HK-2 (cell line): ENCODE results near the gene GPC3.
"Not testable (repeated sequence)": the region's sequence is repeated elsewhere in the genome, so short reads cannot be mapped to it uniquely, and the experiment has no call there.

Experiments
- DNase-seq: peaks from one replicate; pipeline ENCODE4 v3.0.0-alpha.2; 2018; ENCODE audit not compliant: unreplicated experiment

GPC3 gene

GRCh38 chrX:133646719-133647116, 338.7 kb downstream of the GPC3 start:
- no peak for DNase-seq

DNA sequence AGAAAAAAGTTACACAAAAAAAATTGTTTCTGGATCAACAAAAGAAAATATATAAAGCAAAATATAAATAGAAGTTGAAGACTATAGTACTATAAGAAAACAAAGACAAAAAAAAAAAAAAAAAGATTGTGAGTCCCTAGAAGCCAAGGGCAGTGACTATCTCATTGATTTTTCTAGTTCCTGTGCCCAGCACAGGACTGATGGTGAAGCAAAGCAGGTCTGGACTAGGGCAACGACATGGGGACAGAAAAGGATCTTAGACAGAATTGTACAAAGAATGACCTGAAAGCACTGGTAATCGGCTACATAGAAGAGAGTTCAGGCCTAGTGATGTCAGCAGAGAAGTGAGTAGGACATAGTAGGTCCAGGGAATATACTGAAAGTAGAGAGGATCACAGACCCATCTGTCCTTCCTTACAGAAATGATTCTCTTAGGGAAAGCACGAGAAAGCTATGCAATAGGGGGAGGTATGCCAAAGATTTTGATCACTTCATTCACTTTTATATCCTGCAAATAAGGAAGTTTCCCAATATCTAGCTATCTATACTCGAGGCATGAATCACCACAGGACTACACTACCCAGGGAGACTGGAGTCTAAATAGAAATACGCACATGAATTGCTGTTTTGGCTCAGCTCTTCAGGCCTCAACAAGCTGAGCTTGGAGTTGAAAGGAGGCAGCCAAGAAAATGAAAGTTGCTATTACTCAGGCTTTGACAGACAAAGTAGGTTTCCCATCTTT, 339.2 kb downstream of the GPC3 start:
- no peak for DNase-seq

DNA sequence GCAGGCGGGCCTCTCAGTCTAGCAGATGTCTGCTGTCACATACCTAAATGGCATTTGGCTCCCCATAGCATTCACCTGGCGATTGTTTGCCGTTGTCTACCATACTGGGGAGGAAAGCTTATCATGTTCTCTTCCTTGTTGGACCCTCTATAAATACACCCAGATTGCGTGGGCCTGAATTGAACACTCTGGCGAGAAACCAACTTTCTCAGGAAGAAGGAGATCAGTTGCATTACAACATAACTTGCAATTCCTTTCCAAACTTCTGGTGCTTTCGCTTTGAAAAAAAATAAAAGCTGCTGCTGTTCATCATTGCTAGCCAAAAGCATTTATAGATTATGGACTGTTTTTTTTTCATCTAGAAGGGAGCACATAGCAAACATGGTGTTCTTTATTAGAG, 340.1 kb downstream of the GPC3 start:
- DNase-seq, result no peak

GRCh38 chrX:133640161-133641015, 345.0 kb downstream of the GPC3 start:
- DNase-seq, result no peak

GRCh38 chrX:133639726-133640125, 345.7 kb downstream of the GPC3 start:
- no peak for DNase-seq

- peak; percentile 20 for DNase-seq
Measured at GRCh38 chrX:133638285-133638684, 347.1 kb downstream of the GPC3 start.

GRCh38 chrX:133637765-133638164, 347.6 kb downstream of the GPC3 start:
- no peak for DNase-seq

DNA sequence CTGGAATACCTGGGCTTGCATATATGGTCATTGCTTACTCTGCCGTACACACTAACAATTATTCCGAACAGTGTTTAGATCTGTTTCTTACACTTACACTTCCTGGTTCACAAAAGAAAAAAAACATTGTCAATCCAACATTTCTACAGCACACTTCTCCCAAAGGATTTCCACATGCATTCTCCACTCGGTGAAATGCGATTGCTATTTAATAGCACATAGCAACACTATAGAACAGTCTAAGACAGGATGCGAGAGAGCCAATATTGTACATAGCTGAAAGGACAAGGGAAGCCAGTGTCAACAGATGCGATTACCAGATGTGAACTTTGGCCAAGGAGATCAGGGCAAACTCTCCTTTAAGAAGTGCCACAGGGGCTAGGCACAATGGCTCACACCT, 349.4 kb downstream of the GPC3 start:
- DNase-seq, result no peak

DNA sequence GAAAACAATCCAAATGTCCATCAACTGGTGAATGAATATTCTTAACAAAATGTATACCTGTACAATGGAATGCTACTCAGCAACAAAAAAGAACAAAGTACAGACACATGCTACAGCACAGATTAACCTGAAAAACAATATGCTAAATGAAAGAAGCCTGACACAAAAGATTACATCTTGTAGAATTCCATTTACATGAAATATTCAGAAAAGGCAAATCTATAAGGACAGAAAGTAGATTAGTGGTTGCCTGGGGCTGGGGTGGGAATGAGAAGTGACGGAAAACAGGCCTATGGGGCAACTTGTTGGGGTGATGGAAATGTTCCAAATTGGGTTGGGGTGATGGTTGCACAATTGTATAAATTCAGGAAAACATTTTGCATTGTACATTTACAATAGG, 351.0 kb downstream of the GPC3 start:
- no peak for DNase-seq

DNA sequence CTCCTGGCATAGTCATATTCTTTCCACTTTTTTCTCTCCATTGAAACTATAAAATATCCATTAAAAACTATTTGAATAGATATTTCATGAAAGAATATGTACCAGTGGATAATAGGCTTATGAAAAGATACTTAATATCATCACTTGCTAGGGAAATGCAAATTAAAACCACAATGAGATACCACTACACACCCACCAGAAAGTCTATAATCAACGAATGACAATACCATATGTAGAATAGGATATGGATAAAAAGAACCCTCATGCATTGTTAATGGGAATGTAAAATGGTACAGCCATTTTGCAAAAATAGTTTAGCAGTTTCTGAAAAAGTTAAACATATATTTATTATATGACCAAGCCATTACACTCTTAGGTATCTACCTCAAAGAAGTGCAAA, 351.4 kb downstream of the GPC3 start:
- DNase-seq, result no peak

- no peak for DNase-seq
Measured at GRCh38 chrX:133633162-133633561, 352.2 kb downstream of the GPC3 start.

GRCh38 chrX:133630362-133630761, 355.0 kb downstream of the GPC3 start:
- no peak for DNase-seq

DNA sequence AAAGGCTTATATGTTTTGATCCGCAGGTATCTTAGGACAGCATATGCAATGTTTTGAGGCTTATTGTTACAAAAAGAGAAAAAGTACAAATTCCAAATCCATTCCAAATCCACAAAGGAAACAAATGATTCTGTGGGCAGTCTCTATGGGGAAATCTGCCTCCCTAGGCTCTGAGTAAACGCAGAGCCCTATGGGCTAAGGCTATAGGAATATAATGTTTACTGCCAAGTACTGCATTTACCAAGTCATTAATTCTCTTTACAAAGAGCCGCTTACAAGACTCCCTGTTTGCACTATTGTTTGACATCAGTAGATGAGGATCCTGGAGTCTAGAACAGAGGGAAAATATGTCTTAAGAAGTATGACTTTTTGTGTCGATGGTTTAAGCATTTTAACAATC, 357.7 kb downstream of the GPC3 start:
- no peak for DNase-seq

DNA sequence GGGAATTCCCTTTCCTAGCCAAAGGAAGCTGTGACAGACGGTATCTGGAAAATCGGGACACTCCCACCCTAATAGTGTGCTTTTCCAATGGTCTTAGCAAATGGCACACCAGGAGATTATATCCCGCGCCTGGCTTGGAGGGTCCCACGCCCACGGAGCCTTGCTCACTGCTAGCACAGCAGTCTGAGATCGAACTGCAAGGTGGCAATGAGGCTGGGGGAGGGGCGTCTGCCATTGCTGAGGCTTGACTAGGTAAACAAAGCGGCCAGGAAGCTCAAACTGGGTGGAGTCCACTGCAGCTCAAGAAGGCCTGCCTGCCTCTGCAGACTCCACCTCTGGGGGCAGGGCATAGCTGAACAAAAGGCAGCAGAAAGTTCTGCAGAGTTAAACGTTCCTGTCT, 364.0 kb downstream of the GPC3 start:
- DNase-seq, result not testable (repeated sequence)

GRCh38 chrX:133611676-133612075, 373.7 kb downstream of the GPC3 start:
- no peak for DNase-seq

GRCh38 chrX:133610056-133610455, 375.3 kb downstream of the GPC3 start:
- DNase-seq, result no peak

DNA sequence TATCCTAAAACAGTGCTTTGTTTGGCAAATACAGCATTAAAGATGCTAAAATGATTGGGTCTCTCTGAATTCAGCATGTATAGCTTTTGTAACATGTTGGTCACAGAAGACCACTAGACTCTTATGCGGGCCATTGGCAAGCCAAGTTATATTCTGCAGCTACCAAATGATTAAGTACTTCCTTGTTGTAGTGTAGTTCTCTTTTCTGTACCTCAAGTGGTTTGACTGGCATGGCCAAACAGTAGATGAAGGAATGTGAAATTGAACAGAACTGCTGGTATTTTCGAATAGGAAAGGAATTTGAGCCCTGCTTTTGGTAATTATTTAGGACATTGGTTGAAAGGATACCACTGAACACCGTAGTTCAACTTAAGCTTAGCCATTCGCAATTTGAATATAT, 376.2 kb downstream of the GPC3 start:
- DNase-seq, result no peak

DNA sequence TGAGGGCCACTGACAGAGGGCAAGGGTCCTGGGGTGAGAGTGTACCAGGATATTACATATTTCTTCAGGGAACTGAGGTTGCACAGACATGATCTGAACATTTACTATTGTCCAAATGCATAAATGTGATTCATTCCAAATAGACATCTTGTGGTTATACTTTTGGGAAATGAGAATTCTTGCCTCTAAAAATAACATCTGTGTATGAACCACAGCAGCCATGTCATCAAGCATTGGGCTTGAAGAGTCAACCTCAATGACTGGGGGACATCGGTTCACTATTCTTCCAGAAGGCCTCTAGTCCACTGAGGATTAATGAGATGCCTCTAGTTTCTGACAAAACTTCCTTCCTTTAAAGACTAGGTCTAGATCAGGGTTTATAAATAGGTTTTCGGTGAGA, 377.0 kb downstream of the GPC3 start:
- DNase-seq, result no peak

DNA sequence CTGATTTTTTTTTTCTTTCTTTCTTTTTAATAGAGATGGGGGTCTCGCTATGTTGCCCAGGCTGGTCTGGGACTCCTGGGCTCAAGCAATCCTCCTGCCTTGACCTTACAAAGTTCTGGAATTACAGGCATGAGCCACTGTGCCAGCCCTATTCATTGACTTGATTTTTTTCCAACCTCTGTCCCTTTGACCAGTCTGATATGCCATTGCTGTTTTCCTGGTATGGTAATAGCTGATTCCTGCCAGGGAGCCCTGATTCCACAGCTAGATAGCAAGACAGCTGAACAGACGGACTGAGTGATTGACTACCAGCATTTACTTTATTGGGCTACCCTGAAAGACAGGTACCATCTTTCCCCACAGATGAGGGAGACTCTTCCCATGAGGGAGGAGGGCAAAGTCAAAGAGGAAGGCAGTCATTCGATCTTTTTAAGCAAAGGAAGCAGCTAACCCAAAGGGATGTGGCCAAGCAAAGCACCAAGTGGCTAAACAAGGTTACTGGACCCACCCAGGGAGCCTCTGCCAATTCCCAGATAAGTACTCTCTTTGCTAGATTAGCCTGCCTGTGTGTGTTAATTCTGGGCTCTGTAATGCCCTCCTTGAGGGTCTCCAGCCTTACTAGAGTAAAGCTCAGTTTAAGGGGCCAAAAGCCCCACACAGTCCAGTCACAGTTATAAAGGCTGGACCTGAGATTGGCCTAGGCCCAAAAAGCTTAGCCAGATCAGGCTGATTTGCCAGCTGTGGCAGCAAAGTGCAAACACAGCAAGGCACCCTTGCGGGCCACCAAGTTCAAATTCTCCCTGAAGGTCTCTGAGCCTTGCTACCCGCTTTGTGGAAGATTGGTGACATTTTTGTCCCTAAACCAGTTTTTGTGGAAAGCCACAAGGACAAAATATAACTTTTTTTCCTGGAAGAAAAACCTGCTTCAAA, 377.7 kb downstream of the GPC3 start:
- DNase-seq, result no peak

DNA sequence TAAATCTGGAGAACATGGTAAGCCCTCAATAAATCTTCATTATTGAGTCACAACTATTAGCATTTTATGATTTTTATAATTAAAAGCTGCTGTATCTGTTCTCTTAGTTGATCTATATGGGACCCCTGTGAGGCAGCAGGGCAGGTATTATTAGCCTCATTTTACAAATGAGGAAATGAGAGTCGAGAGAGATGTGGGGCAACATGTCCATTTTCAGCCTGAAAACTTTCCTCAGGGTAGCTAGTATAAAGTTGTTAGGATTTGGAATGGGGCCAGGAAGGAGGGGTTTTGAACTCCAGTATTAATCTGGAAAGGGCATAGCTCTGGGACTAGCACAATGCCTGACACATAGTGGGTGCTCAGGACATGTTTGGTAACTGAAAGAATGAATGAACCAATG, 378.4 kb downstream of the GPC3 start:
- DNase-seq, result no peak

- no peak for DNase-seq
Measured at GRCh38 chrX:133604801-133605200, 380.6 kb downstream of the GPC3 start.

DNA sequence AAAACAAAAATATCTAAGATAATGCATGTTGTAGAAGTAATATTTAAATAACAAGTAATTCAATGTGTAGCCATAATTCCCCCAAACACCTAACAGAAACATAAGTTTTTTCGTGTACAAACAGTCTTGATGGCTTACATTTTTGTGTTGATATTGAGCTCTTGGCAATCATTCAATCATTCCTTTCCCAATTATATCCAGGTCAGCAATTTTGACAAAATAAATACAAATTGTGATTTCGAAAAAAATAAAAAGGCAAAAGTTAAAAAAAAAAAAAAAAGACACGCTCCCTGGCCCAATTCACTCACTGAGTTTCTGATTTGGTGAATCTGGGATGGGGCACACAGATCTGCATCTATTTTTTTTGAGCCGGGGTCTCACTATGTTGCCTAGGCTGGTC, 382.5 kb downstream of the GPC3 start:
- DNase-seq, result no peak
